Muscle of back (tissue), 11 donors: ENCODE results near the gene PTGDR. TPM values are rescaled to one million over a fixed set of nuclear protein-coding genes. Genes with fewer than 3 reads are reported as not detected.
A peak's percentile ranks its signal among the peaks of the same experiment; 100 is the strongest.

Source experiments
- DNase-seq, 3 donors: peaks; one replicate each; pipeline versions ENCODE4 v3.0.0 to v3.0.0-alpha.2; 2013
- polyA plus RNA-seq, 10 donors: library from polyadenylated mRNA; unstranded; fragments of 120-200 nt; gene quantifications; one replicate each; pipeline ENCODE4 v1.2.1, GENCODE V29; 2013; ENCODE audit not compliant: insufficient read length in 10 of 10

Gene PTGDR
- polyA plus RNA-seq, 10 donors, result 0.16 to 1.3 (median 0.43) TPM

GRCh38 chr14:52310541-52310940 lies 43.0 kb downstream of the PTGDR start:
- DNase-seq, result no peak

GRCh38 chr14:52312931-52313355 lies 45.4 kb downstream of the PTGDR start:
- peak; percentile 8 to 54 (median 19) for DNase-seq

- DNase-seq, result peak in 1 of 3 donors; percentile 16
These were observed 46.0 kb downstream of the PTGDR start for GRCh38 chr14:52313462-52313861.

- DNase-seq, result peak; percentile 76 to 92 (median 82)
These were observed 46.6 kb downstream of the PTGDR start, which contains the start of gene PTGER2 for GRCh38 chr14:52313903-52314594. PTGER2 (plus strand) TSS chr14:52314312; CDS start chr14:52314549, 237 bp downstream.

- peak in 2 of 3 donors; percentile 14 to 70 for DNase-seq
These were observed 47.3 kb downstream of the PTGDR start for GRCh38 chr14:52314595-52315354.

- DNase-seq, result peak in 1 of 3 donors; percentile 48
These were observed 47.8 kb downstream of the PTGDR start for GRCh38 chr14:52315355-52315718.

GRCh38 chr14:52318062-52318461 lies 50.6 kb downstream of the PTGDR start:
- DNase-seq, result no peak

GRCh38 chr14:52318826-52319645 lies 51.5 kb downstream of the PTGDR start:
- DNase-seq, result no peak

GRCh38 chr14:52319919-52320318 lies 52.4 kb downstream of the PTGDR start:
- DNase-seq, result no peak

GRCh38 chr14:52325126-52325525 lies 57.6 kb downstream of the PTGDR start:
- peak in 1 of 3 donors; percentile 31 for DNase-seq

GRCh38 chr14:52325630-52326029 lies 58.1 kb downstream of the PTGDR start:
- DNase-seq, result peak in 2 of 3 donors; percentile 19 to 22

Other genes with a start within 250 kb of the PTGDR start
- 100 to 1,000 TPM in 8 of 10 donors, 10 to 100 TPM in 2; 94.4 to 172 (median 116) TPM for gene NID2, start 198.6 kb upstream of the PTGDR start, polyA plus RNA-seq
- gene PTGER2, start 46.6 kb downstream of the PTGDR start, polyA plus RNA-seq, result 1 to 10 TPM in 4 of 10 donors, under 1 TPM in 6; 0.76 to 4.8 (median 0.99) TPM